Measurements from ENCODE around the gene NLGN4X.

The NLGN4X gene

DNA sequence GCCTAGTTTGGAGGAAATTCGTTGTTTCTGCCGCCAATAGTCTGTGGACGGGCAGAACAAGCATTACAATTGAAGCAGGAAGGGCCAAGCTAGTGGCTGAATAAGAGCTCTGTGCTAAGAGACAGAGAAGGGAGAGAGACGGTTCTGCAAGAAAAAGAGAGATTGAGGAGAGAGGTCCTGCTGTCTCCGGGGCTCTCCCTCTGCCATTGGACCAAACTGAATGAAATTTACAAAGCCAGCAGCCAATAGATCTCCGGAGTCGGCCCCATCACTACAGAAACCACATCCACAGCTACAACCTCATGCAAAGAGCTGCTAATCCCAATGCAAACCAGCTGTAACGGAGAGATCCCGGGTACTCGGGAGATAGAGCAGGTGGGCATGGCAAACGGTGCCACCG is at the start of gene NLGN4X:
Gene NLGN4X, minus strand, starts transcription at position 148 of the 400 bp plus-strand sequence. CDS start 77,401 bp downstream, outside the sequence.
- no peak for DNase-seq (ENCODE audit: low spot score)

DNA sequence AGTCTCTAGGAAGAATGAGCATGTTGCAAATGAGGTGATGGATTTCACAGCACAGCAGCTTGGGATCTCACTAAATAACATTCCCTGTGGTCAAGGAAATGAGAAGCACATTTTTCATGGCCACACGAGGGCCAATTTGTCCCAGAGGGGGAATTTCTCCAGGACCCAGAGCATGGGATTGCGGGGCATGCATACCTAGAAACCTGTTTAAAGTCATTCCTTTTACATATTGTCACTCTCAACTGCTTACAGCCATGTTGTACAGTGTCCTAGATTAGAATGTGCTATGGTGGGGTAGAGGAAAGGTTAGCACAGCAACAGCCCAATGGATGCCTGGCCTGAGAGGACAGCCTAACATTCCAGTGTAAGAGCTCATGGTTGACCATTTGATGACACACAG is 37.4 kb upstream of the NLGN4X start:
- DNase-seq (ENCODE audit: low spot score) = no peak

- DNase-seq (ENCODE audit: low spot score) = no peak
Measured at GRCh38 chrX:6262959-6263358, 34.3 kb upstream of the NLGN4X start.

- no peak for DNase-seq (ENCODE audit: low spot score)
Measured at GRCh38 chrX:6257025-6257424, 28.4 kb upstream of the NLGN4X start.

- no peak for DNase-seq (ENCODE audit: low spot score)
Measured at GRCh38 chrX:6244666-6245065, 16.0 kb upstream of the NLGN4X start.

DNA sequence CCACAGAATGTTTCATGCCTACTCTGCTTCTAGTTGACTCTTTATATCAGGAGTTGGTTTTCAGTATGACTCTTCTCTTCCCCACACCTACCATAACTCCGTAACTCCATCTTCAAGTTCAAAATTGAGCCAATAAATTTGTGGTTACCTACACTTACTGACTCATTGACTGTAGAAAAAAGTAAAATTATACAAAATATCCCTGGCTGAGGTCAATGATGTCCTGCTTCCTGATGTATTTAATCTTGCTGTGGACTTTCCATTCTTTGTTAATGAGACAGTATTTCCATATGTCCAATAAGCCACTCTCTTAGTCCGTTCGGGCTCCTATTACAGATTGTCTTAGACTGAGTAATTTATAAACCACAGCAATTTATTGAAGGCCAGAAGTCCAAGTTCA is 9.9 kb upstream of the NLGN4X start:
- no peak for DNase-seq (ENCODE audit: low spot score)

GRCh38 chrX:6227935-6228334 is 732 bp downstream of the NLGN4X start:
- no peak for DNase-seq (ENCODE audit: low spot score)

DNA sequence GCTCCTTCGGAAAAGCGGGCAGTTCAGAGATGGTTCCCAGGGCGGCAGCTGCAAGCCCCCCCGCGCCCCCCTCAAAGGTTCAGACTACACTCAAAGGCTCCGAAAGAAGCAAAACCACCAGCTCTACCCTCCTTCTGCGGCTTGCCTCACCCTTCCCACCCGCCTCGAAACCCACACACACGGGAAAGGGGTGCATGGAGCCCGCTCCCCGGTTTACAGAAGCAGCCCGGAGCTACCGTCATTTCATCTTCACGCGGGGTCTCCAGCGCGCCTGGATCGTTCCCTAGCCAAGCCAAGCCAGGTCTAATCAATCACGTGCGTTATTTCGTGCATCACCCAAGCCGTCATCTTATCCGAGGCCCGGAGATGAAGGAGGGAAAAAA is 1.2 kb downstream of the NLGN4X start:
- no peak for DNase-seq (ENCODE audit: low spot score)

DNA sequence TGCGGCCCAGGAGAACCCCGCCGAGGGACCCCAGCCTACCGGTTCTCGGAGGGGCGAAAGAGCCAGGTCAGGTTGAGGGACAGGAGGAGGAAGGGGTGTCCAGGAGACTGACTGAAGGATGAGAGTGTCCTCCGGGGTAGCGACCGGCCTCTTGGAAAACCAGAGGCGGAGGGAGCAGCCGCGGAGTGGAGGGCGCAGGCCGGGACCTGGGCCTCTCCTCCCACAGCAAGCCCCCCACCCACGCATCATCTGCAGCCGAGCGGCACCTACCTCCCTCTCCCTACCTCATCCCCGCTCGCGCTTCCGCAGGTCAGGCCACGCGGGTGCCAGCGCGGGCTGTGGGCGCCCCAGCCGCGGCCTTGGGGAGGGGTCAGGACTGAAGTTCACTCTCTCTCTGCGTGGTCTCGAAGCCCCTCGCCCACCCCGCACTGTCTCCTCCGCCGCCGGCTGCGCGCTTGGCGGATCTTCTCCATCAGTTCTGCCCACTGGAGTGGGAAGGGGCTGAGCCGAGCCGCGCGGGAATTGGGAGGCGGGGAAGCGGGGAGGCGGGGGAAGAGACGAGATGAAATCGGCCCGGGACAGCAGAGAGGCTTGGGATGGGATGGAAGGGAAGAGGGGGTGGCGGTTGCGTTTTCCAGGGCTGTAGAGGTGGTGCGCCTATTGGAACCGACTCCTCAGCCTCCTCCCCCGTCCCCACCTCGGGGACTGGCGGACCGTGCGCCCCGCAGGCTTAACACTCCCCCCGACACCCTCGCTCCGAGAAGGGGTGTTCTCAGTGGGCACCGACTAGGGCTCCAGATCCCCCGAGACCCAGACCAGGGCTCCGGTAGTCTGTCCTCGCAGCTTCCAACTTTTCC is 1.8 kb downstream of the NLGN4X start:
- no peak for DNase-seq (ENCODE audit: low spot score)

- DNase-seq (ENCODE audit: low spot score) = no peak
Measured at GRCh38 chrX:6225911-6226595, 2.6 kb downstream of the NLGN4X start.

- DNase-seq (ENCODE audit: low spot score) = no peak
Measured at GRCh38 chrX:6225288-6225910, 3.3 kb downstream of the NLGN4X start.

DNA sequence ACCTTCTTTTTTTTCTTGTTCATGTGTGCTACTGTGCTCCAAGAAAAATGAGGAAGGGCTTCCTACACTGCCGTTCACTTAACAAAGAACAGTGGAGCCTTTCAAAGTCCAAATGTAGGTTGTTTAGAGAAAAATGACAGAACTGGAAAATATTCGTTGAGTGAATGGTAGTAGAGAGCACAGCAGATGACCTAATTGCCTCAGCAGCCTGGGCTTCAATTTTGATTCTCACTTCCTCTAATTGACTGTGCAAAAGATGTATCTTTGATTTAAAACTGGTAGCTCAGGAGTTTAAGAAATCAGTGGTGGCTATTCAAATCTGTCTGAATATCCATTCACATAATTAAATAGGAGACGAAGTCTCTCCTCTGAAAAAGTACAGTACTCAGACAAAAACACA is 5.2 kb downstream of the NLGN4X start:
- no peak for DNase-seq (ENCODE audit: low spot score)

GRCh38 chrX:6210230-6210629 is 18.4 kb downstream of the NLGN4X start:
- DNase-seq (ENCODE audit: low spot score) = no peak

DNA sequence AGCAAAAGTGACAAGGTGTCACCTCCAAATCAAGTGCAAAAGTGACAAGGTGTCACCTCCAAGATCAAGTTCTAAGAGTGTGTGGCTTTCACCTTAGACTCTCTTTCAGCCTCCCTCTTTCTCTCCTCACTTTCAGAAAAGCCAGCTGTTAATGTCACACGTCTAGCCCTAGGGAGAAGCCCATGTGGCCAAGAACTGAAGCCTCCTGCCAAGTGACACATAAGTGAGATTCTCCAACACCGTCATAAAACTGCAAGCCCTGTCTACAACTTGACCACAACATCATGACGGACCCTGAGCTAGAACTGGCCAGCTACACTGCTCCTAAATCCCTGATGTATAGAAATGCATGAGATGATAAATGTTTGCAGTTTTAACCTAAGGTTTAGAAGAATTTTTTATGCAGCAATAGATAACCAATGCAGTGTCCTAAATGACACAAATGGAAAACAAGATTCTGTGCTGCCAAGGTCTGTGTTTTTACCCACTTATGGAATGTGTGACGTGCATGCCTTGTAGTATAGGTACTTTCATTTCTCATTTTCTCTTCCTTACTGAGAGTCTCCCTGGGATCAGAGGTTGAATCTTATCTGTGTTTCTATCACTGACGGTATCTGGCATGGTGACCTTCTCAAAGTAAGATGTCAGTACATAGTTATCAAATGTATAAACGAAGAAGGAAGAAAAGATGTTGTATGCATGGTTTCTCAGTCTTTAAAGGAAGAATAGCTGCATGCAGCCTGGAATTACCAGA is 25.0 kb downstream of the NLGN4X start:
- no peak for DNase-seq (ENCODE audit: low spot score)

- DNase-seq (ENCODE audit: low spot score) = no peak
Measured at GRCh38 chrX:6199486-6199885, 29.2 kb downstream of the NLGN4X start.

- no peak for DNase-seq (ENCODE audit: low spot score)
Measured at GRCh38 chrX:6187256-6187655, 41.4 kb downstream of the NLGN4X start.

DNA sequence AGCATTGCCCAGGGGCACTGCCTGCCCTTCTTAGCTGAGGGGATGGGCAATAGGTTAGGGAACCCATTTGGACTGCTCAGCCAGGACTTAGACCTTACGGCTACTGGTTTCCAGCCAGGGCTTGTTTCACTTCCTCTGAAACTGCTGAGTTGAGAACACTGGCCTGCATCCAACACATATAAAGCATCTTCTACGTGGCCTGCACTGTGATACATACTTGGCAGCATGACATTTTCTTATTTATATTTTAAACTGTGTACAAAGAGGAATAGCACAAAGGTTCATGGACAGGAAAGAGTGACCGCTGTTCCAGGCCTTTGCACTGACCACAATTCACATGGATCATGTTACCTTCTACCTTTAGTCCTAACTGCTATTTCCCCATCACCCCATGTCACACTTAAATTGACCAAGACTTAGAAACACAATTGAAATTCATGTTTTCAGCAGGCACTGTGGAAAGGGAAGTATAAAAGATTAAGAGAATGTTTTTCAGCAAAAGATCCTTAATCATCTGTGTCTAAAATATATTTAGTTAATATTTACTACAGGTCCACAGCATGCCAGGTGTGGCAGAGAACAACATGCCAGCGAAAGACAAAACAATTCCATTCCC is 43.7 kb downstream of the NLGN4X start:
- no peak for DNase-seq (ENCODE audit: low spot score)

GRCh38 chrX:6175914-6176313 is 52.8 kb downstream of the NLGN4X start:
- DNase-seq (ENCODE audit: low spot score) = no peak

DNA sequence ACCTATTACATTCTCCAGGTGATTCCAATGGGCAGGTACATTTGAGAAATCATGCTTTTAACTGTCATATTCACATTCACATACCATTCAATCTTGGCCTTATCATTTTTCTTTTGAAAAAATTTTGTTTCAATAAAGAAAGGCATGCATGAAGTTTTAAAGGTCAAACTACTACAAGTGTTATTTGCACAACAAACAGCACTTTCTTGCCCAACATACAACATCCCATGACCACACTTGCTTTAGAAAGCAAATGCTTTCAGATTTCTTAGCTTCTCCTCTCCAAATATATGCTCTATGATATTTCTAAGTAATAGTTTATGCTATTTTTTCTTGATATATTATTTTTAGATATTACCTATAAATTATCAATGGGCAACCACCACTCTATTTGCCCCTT is 58.2 kb downstream of the NLGN4X start:
- DNase-seq (ENCODE audit: low spot score) = no peak

DNA sequence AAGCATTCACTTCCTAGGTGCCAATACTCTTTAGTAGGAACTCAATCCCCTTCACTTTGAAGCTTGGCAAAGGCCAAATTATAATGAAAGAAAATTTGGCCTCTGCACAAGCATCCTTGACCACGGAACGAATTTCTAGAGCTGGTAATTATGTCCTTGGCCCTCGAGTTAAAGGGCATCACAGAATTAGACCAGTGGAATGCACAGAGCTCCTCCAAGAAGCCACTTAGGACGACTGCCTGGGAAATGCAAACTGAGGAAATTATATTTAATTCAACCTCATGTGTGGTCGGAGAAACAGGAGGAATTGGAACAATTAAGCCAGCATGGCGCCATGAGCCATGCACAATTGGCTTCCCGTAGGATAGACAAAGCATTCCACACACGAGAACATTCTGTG is 59.3 kb downstream of the NLGN4X start:
- DNase-seq (ENCODE audit: low spot score) = no peak

DNA sequence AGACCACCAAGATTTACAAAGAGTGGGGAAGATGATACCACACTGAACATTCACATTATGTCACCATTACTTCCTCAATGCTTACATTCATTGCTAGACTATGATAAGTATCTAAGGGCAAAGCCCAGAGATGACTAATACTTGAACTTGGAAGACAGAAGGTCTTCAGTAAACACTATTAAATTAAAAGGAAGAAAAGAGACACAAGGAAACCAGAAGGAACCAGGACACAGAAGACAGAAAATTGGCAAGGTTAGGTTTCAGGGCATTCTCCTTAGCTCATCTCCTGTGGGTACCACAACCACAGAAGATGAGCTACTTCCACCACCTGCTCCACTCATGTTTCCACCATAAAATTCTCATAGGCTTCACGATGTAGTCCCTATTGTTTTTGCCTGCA is 64.9 kb downstream of the NLGN4X start:
- DNase-seq (ENCODE audit: low spot score) = no peak

DNA sequence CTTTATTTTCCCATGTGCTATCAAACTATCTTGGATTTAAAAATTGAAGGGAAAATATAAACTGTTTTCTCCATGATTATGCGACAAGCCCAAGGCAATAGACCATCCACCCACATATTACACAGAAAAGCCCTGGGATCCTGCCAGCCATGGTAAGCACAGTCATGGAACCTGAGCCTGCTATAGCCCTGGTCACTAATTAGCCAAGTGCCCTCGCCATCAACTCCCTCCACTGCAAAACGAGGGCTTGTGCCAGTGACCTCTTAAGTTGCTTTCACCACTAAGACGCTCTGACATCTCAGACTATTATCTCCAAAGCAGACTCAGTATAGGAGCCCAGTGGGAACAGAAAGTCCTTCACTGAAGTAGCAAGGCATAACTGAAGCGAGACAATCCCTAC is 69.2 kb downstream of the NLGN4X start:
- DNase-seq (ENCODE audit: low spot score) = no peak
